Liver (tissue), 9 donors: ENCODE results near the gene SIT1. TPM values are rescaled to one million over a fixed set of nuclear protein-coding genes. Genes with fewer than 3 reads are reported as not detected.

Experiments
- DNase-seq: peaks from one replicate; pipeline ENCODE4 v3.0.0-alpha.2; 2017; ENCODE audit warnings: low spot score
- H3K27ac ChIP-seq, 2 donors: one replicate each; pipeline ENCODE4 v1.7.0; 2013; ENCODE audit warnings: inconsistent platforms in 2 of 2, low read length in 2 of 2, control low read depth in 1 of 2, low read depth in 1 of 2, mild to moderate bottlenecking in 1 of 2
- H3K27me3 ChIP-seq, 4 donors: one replicate each; pipeline versions ENCODE4 v1.6.1 to v1.7.0; 2013; ENCODE audit warnings: low read length in 3 of 4, inconsistent platforms in 1 of 4, mild to moderate bottlenecking in 1 of 4, moderate library complexity in 1 of 4; ENCODE audit not compliant: control insufficient read depth in 4 of 4, insufficient read depth in 4 of 4
- H3K36me3 ChIP-seq, 4 donors: one replicate each; pipeline versions ENCODE4 v1.6.1 to v1.7.0; 2013; ENCODE audit warnings: low read length in 3 of 4, mild to moderate bottlenecking in 3 of 4, low read depth in 1 of 4, moderate library complexity in 1 of 4; ENCODE audit not compliant: control insufficient read depth in 4 of 4, insufficient read depth in 3 of 4
- H3K4me1 ChIP-seq, 4 donors: one replicate each; pipeline versions ENCODE4 v1.6.1 to v1.7.0; 2013; ENCODE audit warnings: low read length in 3 of 4, mild to moderate bottlenecking in 3 of 4, moderate library complexity in 1 of 4; ENCODE audit not compliant: control insufficient read depth in 4 of 4, insufficient read depth in 4 of 4
- H3K4me3 ChIP-seq, 3 donors: one replicate each; pipeline versions ENCODE4 v1.6.1 to v1.7.0; 2013; ENCODE audit warnings: low read length in 3 of 3, control low read depth in 1 of 3, low read depth in 1 of 3, mild to moderate bottlenecking in 1 of 3
- H3K9ac ChIP-seq, 2 donors: one replicate each; pipeline ENCODE4 v1.7.0; 2013; ENCODE audit warnings: low read length in 2 of 2, mild to moderate bottlenecking in 2 of 2, moderate library complexity in 2 of 2, control low read depth in 1 of 2, low read depth in 1 of 2
- H3K9me3 ChIP-seq, 4 donors: one replicate each; pipeline versions ENCODE4 v1.6.1 to v1.7.0; 2013; ENCODE audit warnings: low read length in 3 of 4; ENCODE audit not compliant: control insufficient read depth in 4 of 4
- EGR1 ChIP-seq, 2 donors: IDR thresholded peaks; 2 replicates each; pipeline ENCODE4 v1.6.1; 2016 to 2018; ENCODE audit warnings: antibody characterized with exemption in 2 of 2, low read depth in 2 of 2
- FOXA1 ChIP-seq: IDR thresholded peaks from 2 replicates; pipeline ENCODE4 v1.6.1; 2016; ENCODE audit warnings: antibody characterized with exemption
- FOXA2 ChIP-seq: IDR thresholded peaks from 2 replicates; pipeline ENCODE4 v1.6.1; 2016; ENCODE audit warnings: antibody characterized with exemption
- GABPA ChIP-seq, 2 donors: IDR thresholded peaks in 1 of 2; conservative IDR thresholded peaks in 1 of 2; 2 replicates each; pipeline ENCODE4 v1.6.1; 2016; ENCODE audit warnings: antibody characterized with exemption in 2 of 2, mild to moderate bottlenecking in 1 of 2, moderate library complexity in 1 of 2
- HNF4A ChIP-seq, 2 donors: conservative IDR thresholded peaks; 2 replicates each; pipeline ENCODE4 v1.6.1; 2016; ENCODE audit warnings: antibody characterized with exemption in 2 of 2, mild to moderate bottlenecking in 2 of 2
- HNF4G ChIP-seq: IDR thresholded peaks from 2 replicates; pipeline ENCODE4 v1.6.1; 2016; ENCODE audit warnings: antibody characterized with exemption
- JUND ChIP-seq, 2 donors: IDR thresholded peaks; 2 replicates each; pipeline ENCODE4 v1.6.1; 2016; ENCODE audit warnings: antibody characterized with exemption in 2 of 2
- RAD21 ChIP-seq, 2 donors: IDR thresholded peaks; 2 replicates each; pipeline ENCODE4 v1.6.1; 2016; ENCODE audit warnings: antibody characterized with exemption in 2 of 2, mild to moderate bottlenecking in 2 of 2
- RXRA ChIP-seq, 2 donors: IDR thresholded peaks; 2 replicates each; pipeline ENCODE4 v1.6.1; 2017 to 2018; ENCODE audit warnings: antibody characterized with exemption in 2 of 2, mild to moderate bottlenecking in 1 of 2
- SP1 ChIP-seq: IDR thresholded peaks from 2 replicates; pipeline ENCODE4 v1.6.1; 2018; ENCODE audit warnings: antibody characterized with exemption, mild to moderate bottlenecking
- TAF1 ChIP-seq: conservative IDR thresholded peaks from 2 replicates; pipeline ENCODE4 v1.6.1; 2016; ENCODE audit warnings: antibody characterized with exemption, mild to moderate bottlenecking
- YY1 ChIP-seq: IDR thresholded peaks from 2 replicates; pipeline ENCODE4 v1.6.1; 2016; ENCODE audit warnings: antibody characterized with exemption, mild to moderate bottlenecking
- WGBS: extraction: QIAGEN DNeasy Blood & Tissue Kit; methylation state at CpG from one replicate; pipeline ENCODE4 v1.1.7; 2013; 5-methylcytosine and 5-hydroxymethylcytosine counted together
- polyA plus RNA-seq, 2 donors: library from polyadenylated mRNA; stranded (reverse) in 1 of 2; unstranded in 1 of 2; fragments of 200-250 nt in 1 of 2; fragments of >200 nt in 1 of 2; fragmentation: Nextera tagmentation in 1 of 2; extraction: Ambion mirVana in 1 of 2; gene quantifications; one replicate each; pipeline versions ENCODE4 v1.2.1 to v1.2.3, GENCODE V29; 2013 to 2015
- total RNA-seq, 2 donors: library from RNA; depleted of rRNA; stranded (reverse); fragments of >200 nt; gene quantifications; one replicate each; pipeline ENCODE4 v1.2.3, GENCODE V29; 2014
- TF ChIP-seq, protein P1 (sequence below): IDR thresholded peaks from 2 replicates; pipeline ENCODE4 v1.6.1; 2016; ENCODE audit warnings: antibody characterized with exemption, mild to moderate bottlenecking
- TF ChIP-seq, protein P2 (sequence below): IDR thresholded peaks from 2 replicates; pipeline ENCODE4 v1.6.1; 2016; ENCODE audit warnings: antibody characterized with exemption
- TF ChIP-seq, protein P3 (sequence below): IDR thresholded peaks from 2 replicates; pipeline ENCODE4 v1.6.1; 2016; ENCODE audit warnings: antibody characterized with exemption
- TF ChIP-seq, protein P4 (sequence below): fragments of 150-350 bp; IDR thresholded peaks from 2 replicates; pipeline ENCODE4 v1.5.1; 2017; ENCODE audit warnings: improper control_type of control experiment, low read depth, low read length; ENCODE audit not compliant: missing input control
- TF ChIP-seq, protein P5 (sequence below): IDR thresholded peaks from 2 replicates; pipeline ENCODE4 v1.6.1; 2016; ENCODE audit warnings: antibody characterized with exemption
- donor health status: healthy.
- donor health status: healthy.
- donor health status: healthy.
- donor health status: healthy.
- donor health status: healthy.

Gene SIT1
- total and polyA plus RNA-seq, 4 donors, result 0.17 to 1.1 (median 0.34) TPM

DNA sequence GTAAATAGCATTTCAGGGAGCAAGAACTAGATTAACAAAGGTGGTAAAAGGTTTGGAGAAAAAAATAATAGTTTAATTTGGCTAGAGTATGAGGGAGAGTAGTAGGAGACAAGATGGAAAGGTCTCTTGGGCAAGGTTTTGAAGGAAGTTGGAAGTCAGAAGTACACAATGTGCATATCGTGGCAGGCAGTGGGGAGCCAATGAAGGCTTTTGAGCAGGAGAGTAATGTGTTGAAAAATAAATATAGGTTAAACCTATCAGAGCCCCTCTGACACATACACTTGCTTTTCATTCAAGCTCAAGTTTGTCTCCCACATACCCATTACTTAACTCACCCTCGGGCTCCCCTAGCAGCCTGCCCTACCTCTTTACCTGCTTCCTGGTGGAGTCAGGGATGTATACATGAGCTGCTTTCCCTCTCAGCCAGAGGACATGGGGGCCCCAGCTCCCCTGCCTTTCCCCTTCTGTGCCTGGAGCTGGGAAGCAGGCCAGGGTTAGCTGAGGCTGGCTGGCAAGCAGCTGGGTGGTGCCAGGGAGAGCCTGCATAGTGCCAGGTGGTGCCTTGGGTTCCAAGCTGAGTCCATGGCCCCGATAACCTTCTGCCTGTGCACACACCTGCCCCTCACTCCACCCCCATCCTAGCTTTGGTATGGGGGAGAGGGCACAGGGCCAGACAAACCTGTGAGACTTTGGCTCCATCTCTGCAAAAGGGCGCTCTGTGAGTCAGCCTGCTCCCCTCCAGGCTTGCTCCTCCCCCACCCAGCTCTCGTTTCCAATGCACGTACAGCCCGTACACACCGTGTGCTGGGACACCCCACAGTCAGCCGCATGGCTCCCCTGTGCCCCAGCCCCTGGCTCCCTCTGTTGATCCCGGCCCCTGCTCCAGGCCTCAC lies 22.6 kb upstream of the SIT1 start, which contains the start of gene CA9:
Gene CA9 (plus strand): TSS at position 797 of the 893 bp plus-strand sequence. CDS start 32 bp downstream, at position 829.
- WGBS, result 75% methylated on average over 10 of the region's 10 CpGs
- no peak for DNase-seq
- no peak within 1 kb of the TSS for H3K4me3 ChIP-seq
- no peaks in the 10 kb centered on the region for H3K27me3 ChIP-seq
- no peaks in the 10 kb centered on the region for H3K36me3 ChIP-seq
- H3K4me1 ChIP-seq, result peaks cover 6 to 17% (median 14%) of the 10 kb centered on the region in 4 donors
- H3K27ac ChIP-seq, result no peak within 1 kb of the TSS
- H3K9me3 ChIP-seq, result no peaks in the 10 kb centered on the region
- no peak for TF ChIP-seq TAF1
- TF ChIP-seq HNF4A (conservative IDR thresholded peaks at IDR 0.05), result no peak
- TF ChIP-seq SP1, result no peak
- TF ChIP-seq EGR1 (IDR thresholded peaks at IDR 0.05; ENCODE audit: low read depth in 2 of 2), result no peak
- TF ChIP-seq, protein P1, sequence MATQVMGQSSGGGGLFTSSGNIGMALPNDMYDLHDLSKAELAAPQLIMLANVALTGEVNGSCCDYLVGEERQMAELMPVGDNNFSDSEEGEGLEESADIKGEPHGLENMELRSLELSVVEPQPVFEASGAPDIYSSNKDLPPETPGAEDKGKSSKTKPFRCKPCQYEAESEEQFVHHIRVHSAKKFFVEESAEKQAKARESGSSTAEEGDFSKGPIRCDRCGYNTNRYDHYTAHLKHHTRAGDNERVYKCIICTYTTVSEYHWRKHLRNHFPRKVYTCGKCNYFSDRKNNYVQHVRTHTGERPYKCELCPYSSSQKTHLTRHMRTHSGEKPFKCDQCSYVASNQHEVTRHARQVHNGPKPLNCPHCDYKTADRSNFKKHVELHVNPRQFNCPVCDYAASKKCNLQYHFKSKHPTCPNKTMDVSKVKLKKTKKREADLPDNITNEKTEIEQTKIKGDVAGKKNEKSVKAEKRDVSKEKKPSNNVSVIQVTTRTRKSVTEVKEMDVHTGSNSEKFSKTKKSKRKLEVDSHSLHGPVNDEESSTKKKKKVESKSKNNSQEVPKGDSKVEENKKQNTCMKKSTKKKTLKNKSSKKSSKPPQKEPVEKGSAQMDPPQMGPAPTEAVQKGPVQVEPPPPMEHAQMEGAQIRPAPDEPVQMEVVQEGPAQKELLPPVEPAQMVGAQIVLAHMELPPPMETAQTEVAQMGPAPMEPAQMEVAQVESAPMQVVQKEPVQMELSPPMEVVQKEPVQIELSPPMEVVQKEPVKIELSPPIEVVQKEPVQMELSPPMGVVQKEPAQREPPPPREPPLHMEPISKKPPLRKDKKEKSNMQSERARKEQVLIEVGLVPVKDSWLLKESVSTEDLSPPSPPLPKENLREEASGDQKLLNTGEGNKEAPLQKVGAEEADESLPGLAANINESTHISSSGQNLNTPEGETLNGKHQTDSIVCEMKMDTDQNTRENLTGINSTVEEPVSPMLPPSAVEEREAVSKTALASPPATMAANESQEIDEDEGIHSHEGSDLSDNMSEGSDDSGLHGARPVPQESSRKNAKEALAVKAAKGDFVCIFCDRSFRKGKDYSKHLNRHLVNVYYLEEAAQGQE, result no peak
- TF ChIP-seq RAD21 (IDR thresholded peaks at IDR 0.05), result no peak
- TF ChIP-seq YY1, result no peak
- TF ChIP-seq, protein P2, sequence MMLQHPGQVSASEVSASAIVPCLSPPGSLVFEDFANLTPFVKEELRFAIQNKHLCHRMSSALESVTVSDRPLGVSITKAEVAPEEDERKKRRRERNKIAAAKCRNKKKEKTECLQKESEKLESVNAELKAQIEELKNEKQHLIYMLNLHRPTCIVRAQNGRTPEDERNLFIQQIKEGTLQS, result no peak
- TF ChIP-seq, protein P3, sequence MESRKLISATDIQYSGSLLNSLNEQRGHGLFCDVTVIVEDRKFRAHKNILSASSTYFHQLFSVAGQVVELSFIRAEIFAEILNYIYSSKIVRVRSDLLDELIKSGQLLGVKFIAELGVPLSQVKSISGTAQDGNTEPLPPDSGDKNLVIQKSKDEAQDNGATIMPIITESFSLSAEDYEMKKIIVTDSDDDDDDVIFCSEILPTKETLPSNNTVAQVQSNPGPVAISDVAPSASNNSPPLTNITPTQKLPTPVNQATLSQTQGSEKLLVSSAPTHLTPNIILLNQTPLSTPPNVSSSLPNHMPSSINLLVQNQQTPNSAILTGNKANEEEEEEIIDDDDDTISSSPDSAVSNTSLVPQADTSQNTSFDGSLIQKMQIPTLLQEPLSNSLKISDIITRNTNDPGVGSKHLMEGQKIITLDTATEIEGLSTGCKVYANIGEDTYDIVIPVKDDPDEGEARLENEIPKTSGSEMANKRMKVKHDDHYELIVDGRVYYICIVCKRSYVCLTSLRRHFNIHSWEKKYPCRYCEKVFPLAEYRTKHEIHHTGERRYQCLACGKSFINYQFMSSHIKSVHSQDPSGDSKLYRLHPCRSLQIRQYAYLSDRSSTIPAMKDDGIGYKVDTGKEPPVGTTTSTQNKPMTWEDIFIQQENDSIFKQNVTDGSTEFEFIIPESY, result no peak
- TF ChIP-seq, protein P4, sequence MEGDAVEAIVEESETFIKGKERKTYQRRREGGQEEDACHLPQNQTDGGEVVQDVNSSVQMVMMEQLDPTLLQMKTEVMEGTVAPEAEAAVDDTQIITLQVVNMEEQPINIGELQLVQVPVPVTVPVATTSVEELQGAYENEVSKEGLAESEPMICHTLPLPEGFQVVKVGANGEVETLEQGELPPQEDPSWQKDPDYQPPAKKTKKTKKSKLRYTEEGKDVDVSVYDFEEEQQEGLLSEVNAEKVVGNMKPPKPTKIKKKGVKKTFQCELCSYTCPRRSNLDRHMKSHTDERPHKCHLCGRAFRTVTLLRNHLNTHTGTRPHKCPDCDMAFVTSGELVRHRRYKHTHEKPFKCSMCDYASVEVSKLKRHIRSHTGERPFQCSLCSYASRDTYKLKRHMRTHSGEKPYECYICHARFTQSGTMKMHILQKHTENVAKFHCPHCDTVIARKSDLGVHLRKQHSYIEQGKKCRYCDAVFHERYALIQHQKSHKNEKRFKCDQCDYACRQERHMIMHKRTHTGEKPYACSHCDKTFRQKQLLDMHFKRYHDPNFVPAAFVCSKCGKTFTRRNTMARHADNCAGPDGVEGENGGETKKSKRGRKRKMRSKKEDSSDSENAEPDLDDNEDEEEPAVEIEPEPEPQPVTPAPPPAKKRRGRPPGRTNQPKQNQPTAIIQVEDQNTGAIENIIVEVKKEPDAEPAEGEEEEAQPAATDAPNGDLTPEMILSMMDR, result no peak
- TF ChIP-seq, protein P5, sequence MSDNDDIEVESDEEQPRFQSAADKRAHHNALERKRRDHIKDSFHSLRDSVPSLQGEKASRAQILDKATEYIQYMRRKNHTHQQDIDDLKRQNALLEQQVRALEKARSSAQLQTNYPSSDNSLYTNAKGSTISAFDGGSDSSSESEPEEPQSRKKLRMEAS, result no peak
- TF ChIP-seq JUND (IDR thresholded peaks at IDR 0.05), result no peak
- TF ChIP-seq GABPA (IDR thresholded peaks at IDR 0.05 in 1 of 2, conservative IDR thresholded peaks at IDR 0.05 in 1 of 2), result no peak
- no peak for TF ChIP-seq RXRA (IDR thresholded peaks at IDR 0.05)
- TF ChIP-seq FOXA2, result no peak
- no peak for TF ChIP-seq FOXA1
- TF ChIP-seq HNF4G, result no peak
- H3K9ac ChIP-seq, result no peak within 1 kb of the TSS
